DMS79 treated with DMSO at 0.1 percent for 48 hours (cell line): ENCODE data around the gene DENND1A.
"Not testable (repeated sequence)": the region's sequence is repeated elsewhere in the genome, so short reads cannot be mapped to it uniquely, and the experiment has no call there.

Experiments used
- DNase-seq: peaks from one replicate; lab custom pipeline; 2025; lab: John Stamatoyannopoulos, UW

The DENND1A gene

DNA sequence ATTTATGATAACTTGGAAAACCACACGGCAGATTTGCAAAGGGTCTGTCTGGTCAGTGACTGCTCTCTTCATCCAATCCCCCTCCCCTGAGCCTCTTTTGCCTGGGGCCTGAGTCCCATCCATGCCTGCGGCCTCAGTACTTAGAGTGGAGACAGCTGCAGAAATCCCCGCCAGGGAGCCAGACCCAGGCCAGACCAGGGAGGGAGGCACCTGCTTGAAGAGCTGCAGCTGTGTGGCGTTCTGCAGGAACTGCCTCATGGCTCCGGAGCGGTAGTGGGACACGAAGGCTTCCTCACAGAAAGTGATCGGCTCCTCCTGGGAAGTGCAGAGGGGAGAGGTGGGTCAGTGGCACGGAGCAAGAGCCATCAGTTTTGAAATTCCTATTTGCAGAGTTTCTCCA lies 472.3 kb downstream of the DENND1A start:
- DNase-seq, result no peak

- DNase-seq, result no peak
Observed at GRCh38 chr9:123456011-123456410, 473.9 kb downstream of the DENND1A start.

GRCh38 chr9:123455187-123455586 lies 474.7 kb downstream of the DENND1A start:
- no peak for DNase-seq

DNA sequence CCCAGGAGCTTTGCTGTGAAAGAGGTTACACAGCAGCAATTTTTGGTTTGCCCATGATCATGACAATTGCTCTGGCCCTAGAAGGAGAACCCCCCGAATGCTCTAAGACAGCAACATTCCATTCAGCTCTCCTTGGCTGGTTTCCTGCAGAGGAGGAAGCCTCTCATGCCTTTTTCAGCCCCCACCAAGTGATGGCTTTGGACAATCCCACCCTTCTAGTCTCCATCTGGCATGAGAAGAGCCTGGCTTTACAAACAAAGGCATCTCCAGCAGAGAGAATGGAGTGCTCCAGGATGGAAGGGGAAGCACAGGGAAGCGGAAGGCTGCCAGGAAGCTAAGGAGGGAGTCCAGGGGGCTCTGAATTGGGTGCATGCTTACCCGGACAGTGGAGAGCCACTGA lies 475.6 kb downstream of the DENND1A start:
- no peak for DNase-seq

- DNase-seq, result no peak
Observed at GRCh38 chr9:123453831-123454321, 476.1 kb downstream of the DENND1A start.

- no peak for DNase-seq
Observed at GRCh38 chr9:123453076-123453667, 476.8 kb downstream of the DENND1A start.

- DNase-seq, result no peak
Observed at GRCh38 chr9:123450996-123451395, 478.9 kb downstream of the DENND1A start.

GRCh38 chr9:123450098-123450770 lies 479.7 kb downstream of the DENND1A start:
- DNase-seq, result no peak

DNA sequence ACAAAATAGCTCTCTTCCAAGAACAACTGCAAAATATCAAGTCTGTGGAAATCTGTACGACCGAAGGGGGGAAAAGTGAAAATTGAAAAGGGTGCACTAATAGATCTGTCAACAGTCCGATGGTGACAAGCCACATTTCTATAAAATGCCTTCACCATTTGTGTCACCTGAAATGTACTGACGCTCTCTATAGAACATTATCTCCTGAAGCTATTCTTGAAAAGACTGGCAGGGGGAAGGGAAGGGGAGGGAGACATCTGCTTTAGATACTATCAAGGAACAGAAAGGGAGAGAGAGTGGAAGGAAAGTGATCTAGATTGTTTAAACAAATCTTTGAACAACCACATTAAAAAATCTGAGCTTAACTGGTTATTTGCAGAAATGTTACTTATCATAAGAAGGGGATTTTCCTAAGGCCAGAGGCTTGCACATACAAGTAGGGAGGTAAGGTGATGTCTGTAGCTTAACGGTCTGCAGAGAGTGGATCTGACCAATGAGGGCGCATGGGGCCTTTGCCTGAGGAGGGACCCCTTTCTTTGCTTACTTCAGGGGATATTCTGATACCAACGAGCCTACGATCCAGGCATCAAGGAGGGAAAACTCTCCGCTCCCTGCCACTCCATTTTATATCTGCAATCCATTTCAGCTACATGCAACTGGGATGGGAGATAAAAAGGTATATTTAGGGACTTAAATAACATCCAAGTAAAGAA lies 481.8 kb downstream of the DENND1A start:
- DNase-seq, result no peak

GRCh38 chr9:123445981-123446610 lies 483.8 kb downstream of the DENND1A start:
- no peak for DNase-seq

- DNase-seq, result no peak
Observed at GRCh38 chr9:123445116-123445515, 484.8 kb downstream of the DENND1A start.

DNA sequence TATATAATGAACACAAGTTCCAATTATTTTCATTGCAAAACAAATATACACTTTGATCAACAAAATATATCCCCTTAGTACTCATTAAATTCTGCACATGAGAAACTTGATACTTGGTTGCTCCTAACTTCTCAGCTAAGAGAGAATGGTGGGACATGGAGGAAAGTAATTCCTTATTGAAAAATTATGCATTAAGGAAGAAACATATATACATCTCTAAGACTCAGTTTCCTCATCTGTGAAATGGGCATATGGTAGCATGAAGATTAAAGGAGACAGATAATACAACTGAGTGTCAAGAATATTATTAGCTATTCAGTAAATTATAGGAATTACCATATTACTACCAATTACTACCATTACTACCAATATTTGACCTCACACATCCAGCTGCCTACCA lies 488.2 kb downstream of the DENND1A start:
- no peak for DNase-seq

DNA sequence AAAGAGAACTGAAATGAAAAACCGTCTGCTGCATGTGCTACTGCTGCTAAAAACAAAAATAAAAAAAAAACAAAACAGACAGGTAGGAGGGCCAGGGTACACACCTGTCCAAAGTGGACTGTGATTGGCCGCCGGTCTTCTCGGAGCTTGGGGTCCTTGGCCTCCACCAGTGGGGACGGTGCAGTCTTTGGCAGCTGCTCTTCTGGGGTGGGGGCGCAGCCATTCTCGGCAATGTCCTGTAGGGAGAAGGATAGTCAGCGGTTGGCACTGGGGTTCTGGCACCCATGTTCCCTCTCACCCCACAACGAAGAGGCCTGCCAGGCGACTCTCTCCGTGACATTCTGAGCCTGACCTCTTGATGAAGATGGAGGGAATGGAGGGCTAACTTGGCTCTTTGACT lies 489.7 kb downstream of the DENND1A start:
- no peak for DNase-seq

GRCh38 chr9:123438821-123439220 lies 491.1 kb downstream of the DENND1A start:
- DNase-seq, result no peak

DNA sequence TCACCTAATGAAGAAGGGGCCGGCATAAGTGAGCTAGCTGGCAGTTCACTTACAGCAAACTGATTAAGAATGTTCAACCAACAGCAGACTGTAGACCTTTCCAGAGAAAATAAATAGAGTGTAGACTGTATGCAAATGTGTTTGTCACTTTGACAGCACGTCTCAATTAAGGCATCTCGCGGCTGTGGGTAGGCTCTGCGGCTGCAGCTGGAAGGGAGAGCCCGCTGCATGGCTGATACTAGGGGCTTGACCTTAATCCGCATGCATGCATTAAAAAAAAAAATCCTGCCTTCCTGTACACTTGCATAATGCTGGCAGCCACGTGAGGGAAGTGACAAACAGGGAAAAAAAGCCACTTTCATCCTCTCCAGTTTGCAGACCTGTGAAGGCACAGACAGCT lies 491.6 kb downstream of the DENND1A start:
- peak; percentile 64 for DNase-seq

- no peak for DNase-seq
Observed at GRCh38 chr9:123437201-123437600, 492.7 kb downstream of the DENND1A start.

DNA sequence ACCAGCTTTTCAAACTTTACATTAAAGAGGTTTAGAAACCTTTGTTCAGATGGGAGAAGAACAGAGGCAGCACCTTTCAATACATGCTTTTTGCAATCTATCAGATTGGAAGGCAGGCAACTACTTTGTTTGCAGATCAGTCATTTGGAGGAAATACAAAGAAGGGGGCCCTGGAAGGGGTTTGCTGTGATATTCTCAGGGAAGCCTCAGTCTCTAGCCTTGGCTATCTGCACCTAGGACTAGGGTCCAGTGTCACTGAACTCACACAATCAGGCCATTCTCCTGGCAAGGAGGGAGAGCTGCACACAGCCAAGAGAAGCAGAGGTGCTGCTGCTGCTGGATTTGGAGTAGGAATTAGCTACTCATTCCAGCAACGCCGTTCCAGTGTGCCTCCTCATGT lies 494.5 kb downstream of the DENND1A start:
- DNase-seq, result no peak

DNA sequence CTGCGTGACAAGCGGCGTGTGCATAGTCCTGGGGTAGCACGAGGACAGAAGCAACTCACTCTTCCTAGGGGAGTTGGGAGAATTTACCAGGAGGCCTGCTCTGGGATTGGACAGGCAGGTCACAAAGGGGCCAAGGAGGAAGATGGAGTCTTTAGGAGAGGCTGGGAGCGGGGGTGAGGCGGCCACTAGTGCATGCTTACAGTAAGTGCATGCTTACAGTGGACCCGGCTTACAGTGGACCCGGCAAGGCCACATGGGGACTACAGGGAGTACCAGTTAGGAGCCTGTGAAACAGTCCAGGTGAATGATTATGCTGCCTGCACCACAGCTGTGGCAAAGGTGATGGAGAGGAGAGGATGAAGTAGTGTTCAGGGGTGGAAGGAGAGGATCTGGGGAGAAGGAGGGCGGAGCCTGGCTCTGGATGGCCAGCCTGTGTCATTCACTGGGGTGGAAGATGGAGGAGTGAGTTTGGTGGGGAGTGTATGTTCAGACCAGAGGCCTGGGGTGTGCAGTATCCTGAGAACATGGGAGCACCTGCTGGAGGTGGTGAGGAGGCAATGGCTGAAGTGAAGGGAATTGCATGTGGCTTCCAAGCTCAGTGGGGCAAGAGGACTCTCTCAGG lies 495.2 kb downstream of the DENND1A start:
- no peak for DNase-seq

- DNase-seq, result no peak
Observed at GRCh38 chr9:123432331-123433236, 497.3 kb downstream of the DENND1A start.

GRCh38 chr9:123431581-123431980 lies 498.3 kb downstream of the DENND1A start:
- DNase-seq, result no peak

DNA sequence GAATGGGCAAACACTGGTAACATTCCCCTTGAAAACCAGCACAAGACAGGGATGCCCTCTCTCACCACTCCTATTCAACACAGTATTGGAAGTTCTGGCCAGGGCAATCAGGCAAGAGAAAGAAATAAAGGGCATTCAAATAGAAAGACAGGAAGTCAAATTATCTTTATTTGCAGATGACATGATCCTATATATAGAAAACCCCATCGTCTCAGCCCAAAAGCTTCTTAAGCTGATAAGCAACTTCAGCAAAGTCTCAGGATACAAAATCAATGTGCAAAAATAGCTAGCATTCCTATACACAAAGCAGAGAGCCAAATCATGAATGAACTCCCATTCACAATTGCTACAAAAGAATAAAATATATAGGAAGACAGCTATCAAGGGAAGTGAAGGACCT lies 501.5 kb downstream of the DENND1A start:
- not testable (repeated sequence) for DNase-seq
